H9 (cell line): Measurements from ENCODE around the gene EIF6. TPM values are rescaled to one million over a fixed set of nuclear protein-coding genes. Genes with fewer than 3 reads are reported as not detected.

Experiments used
- DNase-seq: peaks from one replicate; pipeline ENCODE4 v3.0.0-alpha.2; 2017
- H2AFZ ChIP-seq: one replicate; pipeline ENCODE4 v1.6.1; 2013; ENCODE audit warnings: mild to moderate bottlenecking, low read length, control low read depth, moderate library complexity
- H2AK5ac ChIP-seq: 2 replicates; pipeline ENCODE4 v1.6.1; 2013; ENCODE audit warnings: low read length, control low read depth, mixed read lengths; ENCODE audit not compliant: insufficient read length
- H2BK120ac ChIP-seq: one replicate; pipeline ENCODE4 v1.6.1; 2013; ENCODE audit warnings: low read depth, mild to moderate bottlenecking, low read length, control low read depth, inconsistent platforms; ENCODE audit not compliant: poor library complexity, severe bottlenecking
- H2BK12ac ChIP-seq: 2 replicates; pipeline ENCODE4 v1.6.1; 2013; ENCODE audit warnings: low read length, control low read depth, mixed read lengths, low read depth; ENCODE audit not compliant: insufficient read length
- H2BK15ac ChIP-seq: 2 replicates; pipeline ENCODE4 v1.6.1; 2013; ENCODE audit warnings: low read depth, low read length, control low read depth
- H2BK20ac ChIP-seq: one replicate; pipeline ENCODE4 v1.6.1; 2013; ENCODE audit warnings: low read depth, mild to moderate bottlenecking, low read length, control low read depth, inconsistent platforms; ENCODE audit not compliant: poor library complexity, severe bottlenecking
- H2BK5ac ChIP-seq: 2 replicates; pipeline ENCODE4 v1.6.1; 2013; ENCODE audit warnings: low read length, control low read depth, mixed read lengths; ENCODE audit not compliant: insufficient read length
- H3K14ac ChIP-seq: 2 replicates; pipeline ENCODE4 v1.6.1; 2013; ENCODE audit warnings: low read length, control low read depth; ENCODE audit not compliant: insufficient read depth
- H3K18ac ChIP-seq: 2 replicates; pipeline ENCODE4 v1.6.1; 2013; ENCODE audit warnings: low read depth, mild to moderate bottlenecking, mixed read lengths, low read length, control low read depth; ENCODE audit not compliant: insufficient read length
- H3K23ac ChIP-seq: 2 replicates; pipeline ENCODE4 v1.6.1; 2013; ENCODE audit warnings: low read length, control low read depth, mixed read lengths, low read depth; ENCODE audit not compliant: insufficient read length
- H3K23me2 ChIP-seq: 2 replicates; pipeline ENCODE4 v1.6.1; 2013; ENCODE audit warnings: low read depth, mild to moderate bottlenecking, mixed read lengths, low read length, control low read depth; ENCODE audit not compliant: insufficient read length, poor library complexity, severe bottlenecking
- H3K27ac ChIP-seq: 2 replicates; pipeline ENCODE4 v1.5.1; 2013; ENCODE audit warnings: low read length, control low read depth, mixed read lengths, low read depth; ENCODE audit not compliant: insufficient read length
- H3K27me3 ChIP-seq: 2 replicates; pipeline ENCODE4 v1.6.1; 2013; ENCODE audit warnings: low read length, control low read depth, inconsistent platforms; ENCODE audit not compliant: insufficient read depth
- H3K4ac ChIP-seq: 2 replicates; pipeline ENCODE4 v1.6.1; 2013; ENCODE audit warnings: low read depth, mild to moderate bottlenecking, control low read depth, inconsistent platforms, low read length, moderate library complexity
- H3K4me1 ChIP-seq: 2 replicates; pipeline ENCODE4 v1.6.1; 2013; ENCODE audit warnings: low read length, control low read depth, inconsistent platforms; ENCODE audit not compliant: insufficient read depth
- H3K4me2 ChIP-seq: 2 replicates; pipeline ENCODE4 v1.6.1; 2013; ENCODE audit warnings: low read length, control low read depth, mixed read lengths; ENCODE audit not compliant: insufficient read length, insufficient read depth
- H3K56ac ChIP-seq: 2 replicates; pipeline ENCODE4 v1.6.1; 2013; ENCODE audit warnings: low read depth, mild to moderate bottlenecking, mixed read lengths, low read length, control low read depth; ENCODE audit not compliant: insufficient read length
- H3K79me1 ChIP-seq: 2 replicates; pipeline ENCODE4 v1.6.1; 2013; ENCODE audit warnings: low read depth, mild to moderate bottlenecking, moderate library complexity, low read length, control low read depth, inconsistent platforms; ENCODE audit not compliant: insufficient read depth, poor library complexity, severe bottlenecking
- H3K79me2 ChIP-seq: 2 replicates; pipeline ENCODE4 v1.6.1; 2013; ENCODE audit warnings: low read length, control low read depth, inconsistent platforms; ENCODE audit not compliant: insufficient read depth
- H3K9ac ChIP-seq: 2 replicates; pipeline ENCODE4 v1.6.1; 2013; ENCODE audit warnings: low read length, control low read depth, mixed read lengths; ENCODE audit not compliant: insufficient read length; ENCODE audit errors: extremely low read depth
- H3K9me3 ChIP-seq: one replicate; pipeline ENCODE4 v1.6.1; 2013; ENCODE audit warnings: low read depth, low read length, inconsistent platforms; ENCODE audit not compliant: control insufficient read depth
- H3T11ph ChIP-seq: one replicate; pipeline ENCODE4 v1.6.1; 2013; ENCODE audit warnings: mild to moderate bottlenecking, low read length, control low read depth, inconsistent platforms
- H4K20me1 ChIP-seq: one replicate; pipeline ENCODE4 v1.6.1; 2013; ENCODE audit not compliant: control insufficient read depth, insufficient read length, insufficient read depth
- H4K5ac ChIP-seq: 2 replicates; pipeline ENCODE4 v1.6.1; 2013; ENCODE audit warnings: low read depth, mild to moderate bottlenecking, mixed read lengths, low read length, control low read depth; ENCODE audit not compliant: insufficient read length
- H4K8ac ChIP-seq: replicated peaks from 2 replicates; pipeline ENCODE4 v1.6.1; 2013; ENCODE audit warnings: low read length, control low read depth, mixed read lengths, low read depth; ENCODE audit not compliant: insufficient read length
- H4K91ac ChIP-seq: 2 replicates; pipeline ENCODE4 v1.6.1; 2013; ENCODE audit warnings: low read depth, mild to moderate bottlenecking, moderate library complexity, mixed read lengths, low read length, control low read depth; ENCODE audit not compliant: insufficient read length
- H3K27ac Mint-ChIP-seq, 3 experiments: 2 replicates in 2 of 3; 3 replicates in 1 of 3; pipeline ENCODE4 v1.8.0; 2020 to 2021; ENCODE audit warnings: mixed read lengths in 3 of 3, mild to moderate bottlenecking in 1 of 3, moderate library complexity in 1 of 3
- H3K27me3 Mint-ChIP-seq: 2 replicates; pipeline ENCODE4 v1.8.0; 2021; ENCODE audit warnings: low read depth, mild to moderate bottlenecking, moderate library complexity, mixed read lengths
- H3K36me3 Mint-ChIP-seq, 3 experiments: 2 replicates in 2 of 3; 3 replicates in 1 of 3; pipeline ENCODE4 v1.8.0; 2020 to 2021; ENCODE audit warnings: low read depth in 3 of 3, mixed read lengths in 3 of 3; ENCODE audit not compliant: insufficient read depth in 1 of 3
- H3K4me1 Mint-ChIP-seq, 2 experiments: 2 replicates each; pipeline ENCODE4 v1.8.0; 2020; ENCODE audit warnings: mixed read lengths in 2 of 2
- H3K4me3 Mint-ChIP-seq, 2 experiments: 2 replicates in 1 of 2; 3 replicates in 1 of 2; pipeline ENCODE4 v1.8.0; 2020 to 2021; ENCODE audit warnings: mild to moderate bottlenecking in 2 of 2, mixed read lengths in 2 of 2, moderate library complexity in 1 of 2
- H3K9me3 Mint-ChIP-seq, 2 experiments: 2 replicates in 1 of 2; 3 replicates in 1 of 2; pipeline ENCODE4 v1.8.0; 2020; ENCODE audit warnings: mild to moderate bottlenecking in 2 of 2, mixed read lengths in 2 of 2, moderate library complexity in 1 of 2
- WGBS: extraction: QIAGEN DNeasy Blood & Tissue Kit; methylation state at CpG from one replicate; pipeline ENCODE4 v1.1.7; 2013; ENCODE audit warnings: missing lambda C conversion rate, low lambda C conversion rate, mixed read lengths; ENCODE audit not compliant: insufficient read length; ENCODE audit errors: extremely low coverage; 5-methylcytosine and 5-hydroxymethylcytosine counted together
- total RNA-seq: library from RNA; stranded (reverse); gene quantifications from 2 replicates; pipeline ENCODE4 v1.2.1, GENCODE V29; 2021
- TF ChIP-seq, protein P1 (sequence below): fragments of 200-600 bp; sonication (generic); conservative IDR thresholded peaks from 3 replicates; pipeline ENCODE4 v1.8.0; 2021; ENCODE audit warnings: antibody characterized with exemption, mild to moderate bottlenecking

Gene EIF6
- total RNA-seq, 1 experiment from 2014 or later = 150 TPM

DNA sequence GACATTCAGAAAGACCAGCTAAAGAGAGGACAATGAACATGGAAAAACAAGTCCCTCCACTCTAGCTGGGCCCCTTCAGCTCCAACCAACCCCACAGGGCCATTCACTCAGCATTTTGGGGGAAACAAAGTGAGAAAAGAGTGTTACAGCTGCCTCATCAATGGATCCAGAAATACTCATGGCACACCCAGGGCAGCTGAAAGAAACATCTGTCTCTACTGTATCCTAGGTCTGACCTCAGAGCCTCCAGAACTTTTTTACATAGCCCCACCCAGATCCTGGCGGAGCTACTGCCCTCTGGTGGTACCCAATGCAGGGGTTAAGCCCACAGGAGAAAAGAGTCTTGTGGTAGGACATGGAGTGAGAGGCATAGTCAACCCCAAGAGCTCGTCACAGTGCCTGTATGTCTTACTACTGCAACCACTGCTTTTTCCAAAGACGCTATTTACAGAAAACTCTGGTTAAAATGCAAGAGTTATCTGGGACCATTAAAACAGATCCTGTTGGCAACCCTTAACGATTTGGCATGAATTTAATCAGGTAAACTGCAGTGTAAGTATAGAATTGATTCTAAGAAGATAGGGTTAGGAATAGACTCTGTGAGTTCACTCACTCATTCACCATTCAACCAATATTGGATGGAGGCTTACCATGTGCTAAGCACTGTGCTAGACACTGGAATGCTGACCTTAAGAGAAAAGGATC, 45.0 kb upstream of the EIF6 start:
- no CpG with 5 or more reads among the region's 4 CpGs for WGBS
- no peak overlapping the region for H4K91ac ChIP-seq
- no peak overlapping the region for H2BK120ac ChIP-seq
- no peak overlapping the region for H2BK20ac ChIP-seq
- H3K18ac ChIP-seq = no peak overlapping the region
- H3K79me1 ChIP-seq = no peaks in the 10 kb centered on the region
- H3K9me3 Mint-ChIP-seq = no peaks in the 10 kb centered on the region
- no peak overlapping the region for H2AK5ac ChIP-seq
- no peaks in the 10 kb centered on the region for H4K20me1 ChIP-seq
- H3K27me3 ChIP-seq = no peaks in the 10 kb centered on the region
- H3K27ac Mint-ChIP-seq = no peak overlapping the region
- no peaks in the 10 kb centered on the region for H3K79me2 ChIP-seq
- no peak overlapping the region for H2AFZ ChIP-seq
- no peak overlapping the region for H3T11ph ChIP-seq
- no peak overlapping the region for H2BK5ac ChIP-seq
- H3K36me3 Mint-ChIP-seq = no peaks in the 10 kb centered on the region
- no peak overlapping the region for H3K23ac ChIP-seq
- no peaks in the 10 kb centered on the region for H3K9me3 ChIP-seq
- DNase-seq = peak; percentile 84
- no peak overlapping the region for H2BK12ac ChIP-seq
- no peak overlapping the region for H3K27ac ChIP-seq
- no peak overlapping the region for H4K8ac ChIP-seq
- no peak overlapping the region for H4K5ac ChIP-seq
- no peak overlapping the region for H3K14ac ChIP-seq
- peaks cover 5 to 6% of the 10 kb centered on the region in 2 experiments for H3K4me1 Mint-ChIP-seq
- H3K23me2 ChIP-seq = no peaks in the 10 kb centered on the region
- no peak overlapping the region for H3K4me3 Mint-ChIP-seq
- H3K4ac ChIP-seq = no peak overlapping the region
- no peak overlapping the region for H3K4me2 ChIP-seq
- no peaks in the 10 kb centered on the region for H3K27me3 Mint-ChIP-seq
- H3K4me1 ChIP-seq = 0 out of 2 replicates have a peak, but pooled peaks cover 2% of the 10 kb centered on the region
- H2BK15ac ChIP-seq = no peak overlapping the region
- TF ChIP-seq, protein P1, sequence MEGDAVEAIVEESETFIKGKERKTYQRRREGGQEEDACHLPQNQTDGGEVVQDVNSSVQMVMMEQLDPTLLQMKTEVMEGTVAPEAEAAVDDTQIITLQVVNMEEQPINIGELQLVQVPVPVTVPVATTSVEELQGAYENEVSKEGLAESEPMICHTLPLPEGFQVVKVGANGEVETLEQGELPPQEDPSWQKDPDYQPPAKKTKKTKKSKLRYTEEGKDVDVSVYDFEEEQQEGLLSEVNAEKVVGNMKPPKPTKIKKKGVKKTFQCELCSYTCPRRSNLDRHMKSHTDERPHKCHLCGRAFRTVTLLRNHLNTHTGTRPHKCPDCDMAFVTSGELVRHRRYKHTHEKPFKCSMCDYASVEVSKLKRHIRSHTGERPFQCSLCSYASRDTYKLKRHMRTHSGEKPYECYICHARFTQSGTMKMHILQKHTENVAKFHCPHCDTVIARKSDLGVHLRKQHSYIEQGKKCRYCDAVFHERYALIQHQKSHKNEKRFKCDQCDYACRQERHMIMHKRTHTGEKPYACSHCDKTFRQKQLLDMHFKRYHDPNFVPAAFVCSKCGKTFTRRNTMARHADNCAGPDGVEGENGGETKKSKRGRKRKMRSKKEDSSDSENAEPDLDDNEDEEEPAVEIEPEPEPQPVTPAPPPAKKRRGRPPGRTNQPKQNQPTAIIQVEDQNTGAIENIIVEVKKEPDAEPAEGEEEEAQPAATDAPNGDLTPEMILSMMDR = peak; percentile 93
- H3K9ac ChIP-seq = no peak overlapping the region
- no peak overlapping the region for H3K56ac ChIP-seq
